PC-3 (cell line): ENCODE data around the gene RTL5. TPM values are rescaled to one million over a fixed set of nuclear protein-coding genes. Genes with fewer than 3 reads are reported as not detected.

ENCODE experiments used
- ATAC-seq: fragments of 200-7000 bp; cut with Tn5 transposase; 2 replicates; pipeline ENCODE4 v1.9.1; 2020; ENCODE audit warnings: mild to moderate bottlenecking, moderate library complexity
- BruUV-seq: library from RNA; stranded (reverse); fragments of 400-500 nt; replicated peaks from 2 replicates; lab custom pipeline; 2021; lab: Mats Ljungman, UMichigan
- CTCF ChIA-PET: fragments of 300-600 bp; sonication (Branson Sonifier 250); formaldehyde crosslinking; loops from one replicate; lab custom pipeline; 2022; ENCODE audit warnings: antibody characterized with exemption; lab: Charles Lee
- POLR2A ChIA-PET: fragments of 300-600 bp; sonication (Branson Sonifier 250); formaldehyde crosslinking; loops from one replicate; lab custom pipeline; 2022; ENCODE audit warnings: antibody characterized with exemption; ENCODE audit not compliant: unreplicated experiment; lab: Charles Lee
- DNase-seq: peaks from one replicate; pipeline ENCODE4 v3.0.0-alpha.2; 2015
- H2AFZ ChIP-seq: fragments of 300-600 bp; sonication (generic); 2 replicates; pipeline ENCODE4 v1.6.0; 2016; ENCODE audit warnings: antibody characterized with exemption, low read length
- H3F3A ChIP-seq: fragments of 300-600 bp; sonication (generic); one replicate; pipeline ENCODE4 v1.6.0; 2017; ENCODE audit warnings: antibody characterized with exemption, low read length, control low read depth, mild to moderate bottlenecking; ENCODE audit not compliant: unreplicated experiment
- H3K27ac ChIP-seq: fragments of 300-600 bp; sonication (generic); 2 replicates; pipeline ENCODE4 v1.5.1; 2016; ENCODE audit warnings: mild to moderate bottlenecking, low read length
- H3K27me3 ChIP-seq: fragments of 300-600 bp; sonication (generic); 2 replicates; pipeline ENCODE4 v1.6.1; 2016; ENCODE audit warnings: low read length, mixed read lengths
- H3K36me3 ChIP-seq: fragments of 300-600 bp; sonication (generic); 2 replicates; pipeline ENCODE4 v1.6.1; 2016; ENCODE audit warnings: low read depth, mixed run types, low read length, mixed read lengths
- H3K4me1 ChIP-seq: fragments of 300-600 bp; sonication (generic); 2 replicates; pipeline ENCODE4 v1.5.1; 2016; ENCODE audit warnings: low read length; ENCODE audit not compliant: insufficient read depth
- H3K4me2 ChIP-seq: fragments of 300-600 bp; sonication (generic); 2 replicates; pipeline ENCODE4 v1.6.0; 2016; ENCODE audit warnings: low read length
- H3K4me3 ChIP-seq: fragments of 300-600 bp; sonication (generic); 2 replicates; pipeline ENCODE4 v1.5.1; 2016; ENCODE audit warnings: mild to moderate bottlenecking, low read length, mixed read lengths
- H3K79me2 ChIP-seq: fragments of 300-600 bp; sonication (generic); 2 replicates; pipeline ENCODE4 v1.6.1; 2017; ENCODE audit warnings: low read length, mixed read lengths
- H3K9ac ChIP-seq: fragments of 300-600 bp; sonication (generic); 2 replicates; pipeline ENCODE4 v1.6.0; 2016; ENCODE audit warnings: mild to moderate bottlenecking, low read length
- H3K9me2 ChIP-seq: fragments of 300-600 bp; sonication (generic); replicated peaks from 2 replicates; pipeline ENCODE4 v1.6.1; 2016; ENCODE audit warnings: mixed run types, low read length, mixed read lengths
- H3K9me3 ChIP-seq: fragments of 300-600 bp; sonication (generic); 2 replicates; pipeline ENCODE4 v1.6.1; 2016; ENCODE audit warnings: low read length, mixed read lengths
- H4K20me1 ChIP-seq: fragments of 300-600 bp; sonication (generic); 2 replicates; pipeline ENCODE4 v1.6.1; 2016; ENCODE audit warnings: low read length, mixed read lengths
- CTCF ChIP-seq: fragments of 300-600 bp; sonication (generic); conservative IDR thresholded peaks from 2 replicates; pipeline ENCODE4 v1.5.1; 2017; ENCODE audit warnings: antibody characterized with exemption, low read depth, mild to moderate bottlenecking, low read length
- EZH2 ChIP-seq: fragments of 300-600 bp; sonication (generic); IDR thresholded peaks from one replicate; pipeline ENCODE4 v1.6.1; 2017; ENCODE audit warnings: antibody characterized with exemption, mild to moderate bottlenecking, low read length; ENCODE audit not compliant: unreplicated experiment
- EZH2phosphoT487 ChIP-seq: fragments of 300-600 bp; sonication (generic); IDR thresholded peaks from 2 replicates; pipeline ENCODE4 v1.6.1; 2018; ENCODE audit warnings: mild to moderate bottlenecking, antibody characterized with exemption, low read length, borderline replicate concordance
- intact Hi-C: fragments of 100-400 bp; cut with micrococcal nuclease; formaldehyde crosslinking; loops from 2 replicates; pipeline ENCODE4 v1.9.0; 2023
- total RNA-seq: library from RNA; depleted of rRNA; stranded (reverse); fragments of >200 nt; gene quantifications from 2 replicates; pipeline ENCODE4 v1.2.3, GENCODE V29; 2014

RTL5 gene
- total RNA-seq, 1 experiment from 2014 or later: 0.40 TPM

- ChIA-PET POLR2A (no interaction called here), CTCF (no interaction called here)
- Histone ChIP-seq H3K9me2 (no peaks in the 10 kb centered on the region), H3K79me2 (no peaks in the 10 kb centered on the region), H2AFZ (no peak overlapping the region), H3K4me3 (no peak overlapping the region), H3F3A (no peaks in the 10 kb centered on the region), H3K36me3 (no peaks in the 10 kb centered on the region), H3K9me3 (no peaks in the 10 kb centered on the region), H4K20me1 (no peaks in the 10 kb centered on the region), H3K4me2 (no peak overlapping the region), H3K27me3 (no peaks in the 10 kb centered on the region), H3K4me1 (no peaks in the 10 kb centered on the region), H3K9ac (no peak overlapping the region), H3K27ac (no peak overlapping the region)
- TF ChIP-seq EZH2 (no peak), EZH2phosphoT487 (no peak), CTCF (no peak)
- intact Hi-C loops: no loop called here
- BruUV-seq: no TSS peak
- ATAC-seq (no peak), DNase-seq (no peak)
Observed at GRCh38 chrX:72165551-72165950, 33.8 kb upstream of the RTL5 start.

- ATAC-seq: no peak
- ChIA-PET CTCF (no interaction called here), POLR2A (no interaction called here)
- Histone ChIP-seq H3K27me3 (no peaks in the 10 kb centered on the region), H3K4me3 (no peak overlapping the region), H3K27ac (no peak overlapping the region), H4K20me1 (no peaks in the 10 kb centered on the region), H3F3A (no peaks in the 10 kb centered on the region), H3K4me2 (no peak overlapping the region), H2AFZ (no peak overlapping the region), H3K9me3 (no peaks in the 10 kb centered on the region), H3K4me1 (no peaks in the 10 kb centered on the region), H3K9me2 (no peaks in the 10 kb centered on the region), H3K36me3 (no peaks in the 10 kb centered on the region), H3K79me2 (no peaks in the 10 kb centered on the region), H3K9ac (no peak overlapping the region)
- no TSS peak for BruUV-seq
- intact Hi-C loops: no loop called here
- no peak for DNase-seq
- TF ChIP-seq CTCF (no peak), EZH2phosphoT487 (no peak), EZH2 (no peak)
Observed at GRCh38 chrX:72159769-72160168, 28.1 kb upstream of the RTL5 start.

GRCh38 chrX:72158773-72159172 lies 27.1 kb upstream of the RTL5 start:
- no peaks in the 10 kb centered on the region for H3K9me2 ChIP-seq
- H3K79me2 ChIP-seq: no peaks in the 10 kb centered on the region
- no peak for DNase-seq
- CTCF ChIA-PET: no interaction called here
- H3K9me3 ChIP-seq: no peaks in the 10 kb centered on the region
- H3K36me3 ChIP-seq: no peaks in the 10 kb centered on the region
- H2AFZ ChIP-seq: no peak overlapping the region
- no peak overlapping the region for H3K27ac ChIP-seq
- H3K4me3 ChIP-seq: no peak overlapping the region
- H3K27me3 ChIP-seq: no peaks in the 10 kb centered on the region
- no peak for ATAC-seq
- TF ChIP-seq CTCF (no peak), EZH2 (no peak), EZH2phosphoT487 (no peak)
- no peak overlapping the region for H3K9ac ChIP-seq
- H3K4me2 ChIP-seq: no peak overlapping the region
- no peaks in the 10 kb centered on the region for H3K4me1 ChIP-seq
- no peaks in the 10 kb centered on the region for H3F3A ChIP-seq
- no peaks in the 10 kb centered on the region for H4K20me1 ChIP-seq
- POLR2A ChIA-PET: no interaction called here
- intact Hi-C loops: no loop called here
- no TSS peak for BruUV-seq
